ENCODE measurements around the gene NAA10.
A peak's percentile ranks its signal among the peaks of the same experiment; 100 is the strongest.
"Not testable (repeated sequence)": the region's sequence is repeated elsewhere in the genome, so short reads cannot be mapped to it uniquely, and the experiment has no call there.

Gene NAA10

DNA sequence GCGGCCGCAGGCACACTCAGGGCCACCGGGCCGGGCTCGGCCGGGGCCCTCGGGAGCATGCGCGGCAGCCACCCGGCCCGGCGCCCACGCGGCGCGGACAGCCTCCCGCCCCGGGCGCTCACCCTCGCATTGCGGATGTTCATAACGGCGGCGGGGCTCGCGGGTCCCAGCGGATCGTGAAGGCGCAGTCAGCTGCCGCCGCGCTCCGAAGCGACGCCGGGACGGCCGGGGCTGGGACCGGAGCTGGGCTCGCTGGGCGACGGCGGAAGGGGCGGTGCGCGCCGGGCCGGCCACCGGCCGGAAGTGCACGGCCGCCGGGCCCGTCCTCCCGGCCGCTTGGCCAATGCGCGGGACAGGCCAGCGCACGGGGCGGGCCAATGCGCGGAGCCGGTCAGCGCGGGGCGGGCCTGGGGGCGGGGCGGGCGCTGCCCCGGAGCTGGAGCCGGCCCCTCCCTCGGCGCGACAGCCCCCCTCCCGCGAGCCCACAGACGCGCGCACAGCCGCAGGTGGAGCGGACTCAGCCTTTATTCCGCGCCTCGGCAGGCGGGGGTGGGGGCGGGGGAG is at the start of gene NAA10:
Gene NAA10 (minus strand): TSS at position 276 of the 564 bp plus-strand sequence. CDS start 133 bp downstream, at position 143.
- peak; percentile 65 for DNase-seq

- DNase-seq, result no peak
These were observed 48.5 kb upstream of the NAA10 start for GRCh38 chrX:153983321-153983801.

DNA sequence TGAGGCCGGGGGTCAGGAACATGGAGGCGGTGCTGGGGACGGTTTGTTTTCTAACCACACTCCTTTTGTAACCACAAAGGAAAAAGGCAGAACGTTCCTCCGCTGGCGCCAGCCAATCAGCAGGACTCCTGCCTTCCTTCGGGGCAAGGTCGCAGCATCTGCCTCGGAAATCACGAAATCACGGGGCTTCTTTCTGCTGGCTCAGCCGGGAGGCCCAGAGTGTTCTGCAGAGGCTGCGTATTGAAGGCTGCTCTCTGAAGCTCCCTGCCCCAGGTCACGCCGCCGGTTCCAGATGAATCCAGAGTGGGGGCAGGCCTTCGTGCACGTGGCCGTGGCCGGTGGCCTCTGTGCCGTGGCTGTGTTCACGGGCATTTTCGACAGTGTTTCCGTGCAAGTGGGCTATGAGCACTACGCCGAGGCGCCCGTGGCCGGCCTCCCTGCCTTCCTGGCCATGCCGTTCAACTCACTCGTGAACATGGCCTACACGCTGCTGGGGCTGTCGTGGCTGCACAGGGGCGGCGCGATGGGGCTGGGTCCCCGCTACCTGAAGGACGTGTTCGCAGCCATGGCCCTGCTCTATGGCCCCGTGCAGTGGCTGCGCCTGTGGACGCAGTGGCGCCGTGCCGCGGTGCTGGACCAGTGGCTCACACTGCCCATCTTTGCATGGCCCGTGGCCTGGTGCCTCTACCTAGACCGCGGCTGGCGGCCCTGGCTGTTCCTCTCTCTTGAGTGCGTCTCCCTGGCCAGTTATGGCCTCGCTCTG is 47.1 kb upstream of the NAA10 start:
- peak; percentile 48 for DNase-seq

GRCh38 chrX:153981231-153981630 is 46.4 kb upstream of the NAA10 start:
- DNase-seq, result no peak

GRCh38 chrX:153980394-153980793 is 45.6 kb upstream of the NAA10 start:
- DNase-seq, result not testable (repeated sequence)

- DNase-seq, result no peak
These were observed 40.0 kb upstream of the NAA10 start for GRCh38 chrX:153974726-153975286.

DNA sequence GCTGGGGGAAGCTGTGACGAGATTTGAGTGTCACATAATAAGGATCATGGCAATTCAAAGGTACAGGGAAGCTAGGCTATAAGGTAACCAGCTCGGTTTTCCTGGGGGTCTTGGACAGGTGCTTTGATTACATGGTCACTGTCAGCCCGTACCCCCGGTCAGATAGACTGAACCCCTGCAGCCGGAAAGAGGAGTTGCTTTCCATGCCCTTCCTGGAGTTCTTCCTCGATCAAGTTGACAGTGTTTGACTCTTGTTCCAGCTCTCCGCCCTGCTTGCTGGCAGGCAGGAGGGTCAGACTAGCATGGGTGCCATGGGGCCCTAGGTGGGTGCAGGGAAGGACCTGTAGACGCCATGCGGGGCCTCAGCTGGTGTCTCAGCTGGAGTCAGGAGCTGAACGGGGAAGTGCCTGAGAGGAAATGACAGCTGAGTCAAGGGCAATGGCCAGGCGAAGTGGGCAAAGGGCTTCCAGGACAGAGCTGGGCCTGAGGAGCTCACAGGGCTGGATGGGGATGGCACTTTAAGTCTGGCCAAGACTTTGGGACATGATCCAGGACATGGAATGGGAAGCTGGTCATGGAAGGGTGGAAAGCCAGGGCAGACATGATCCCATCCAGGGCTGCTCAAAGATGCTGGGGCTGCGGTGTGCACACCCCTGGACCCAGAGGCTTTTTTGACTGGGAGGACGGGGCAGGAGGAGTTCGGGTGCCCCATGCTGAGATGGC is 39.3 kb upstream of the NAA10 start:
- DNase-seq, result no peak

- DNase-seq, result no peak
These were observed 38.5 kb upstream of the NAA10 start for GRCh38 chrX:153973127-153974002.

DNA sequence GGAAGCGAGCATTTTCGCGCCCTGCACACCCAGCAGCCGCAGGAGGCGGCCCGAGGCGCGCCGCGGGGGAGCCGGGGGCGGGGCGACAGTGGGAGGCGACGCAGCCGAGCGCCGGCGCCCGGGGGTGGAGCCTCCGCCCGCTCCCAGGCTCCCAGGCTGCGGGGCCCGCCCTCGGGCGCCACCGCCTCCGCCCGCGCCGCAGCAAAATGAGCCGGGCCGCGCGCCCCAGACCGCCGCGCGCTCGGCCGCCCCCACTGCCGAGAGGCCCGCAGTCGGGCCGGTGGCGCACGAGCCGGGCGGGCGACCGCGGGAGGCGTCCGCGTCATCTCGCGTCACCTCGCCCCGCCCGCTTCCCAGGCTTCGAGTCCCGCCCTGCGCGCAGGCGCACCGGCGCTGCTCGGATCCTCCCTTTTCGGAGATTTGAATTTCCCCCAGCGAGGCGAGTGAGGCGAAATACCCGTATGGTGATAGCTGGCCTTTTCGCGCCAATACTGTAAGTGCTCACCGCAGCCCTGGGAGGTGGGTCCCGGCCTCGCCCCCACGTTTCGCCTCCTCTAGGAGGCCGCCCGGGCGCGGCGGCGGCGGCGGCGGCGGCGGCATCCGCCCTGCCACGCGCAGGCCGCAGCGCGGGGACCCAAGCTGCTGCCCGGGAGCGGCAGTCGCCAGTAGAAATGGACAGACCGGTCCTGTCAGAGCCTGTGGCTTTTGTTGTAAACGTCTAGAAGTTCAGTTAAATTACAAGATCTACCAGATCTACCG is 37.7 kb upstream of the NAA10 start, which contains the start of gene TMEM187:
Gene TMEM187 (plus strand): TSS at position 387 of the 759 bp plus-strand sequence. CDS start 9,309 bp downstream, outside the sequence.
- DNase-seq, result peak; percentile 89

GRCh38 chrX:153971450-153972367 is 36.9 kb upstream of the NAA10 start, which contains the start of gene HCFC1:
Gene HCFC1, minus strand, starts transcription at chrX:153971818. Its CDS starts 978 bp downstream, at chrX:153970840.
- peak; percentile 92 for DNase-seq

DNA sequence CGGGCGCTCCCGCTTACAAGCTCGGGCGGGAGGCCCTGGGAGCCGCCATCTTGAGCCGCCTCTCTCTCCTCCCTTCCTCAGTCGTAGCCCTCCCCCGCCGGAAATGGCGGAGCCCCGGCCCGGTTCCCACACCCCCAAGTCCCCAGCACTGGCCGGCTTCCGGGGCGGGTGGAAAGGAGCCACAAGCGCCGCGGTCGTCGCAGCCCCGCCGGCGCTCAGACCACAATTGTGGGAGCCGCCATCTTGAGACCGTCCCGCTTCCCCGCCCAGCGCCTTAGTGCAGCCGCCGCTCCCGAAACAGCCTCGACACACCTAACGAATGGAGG is 36.2 kb upstream of the NAA10 start:
- peak; percentile 91 for DNase-seq

- DNase-seq, result no peak
These were observed 35.7 kb upstream of the NAA10 start for GRCh38 chrX:153970357-153971123.

GRCh38 chrX:153969904-153970356 is 35.1 kb upstream of the NAA10 start:
- no peak for DNase-seq

- DNase-seq, result no peak
These were observed 34.5 kb upstream of the NAA10 start for GRCh38 chrX:153969125-153969903.

GRCh38 chrX:153968754-153969124 is 33.9 kb upstream of the NAA10 start:
- peak; percentile 46 for DNase-seq

- DNase-seq, result no peak
These were observed 33.4 kb upstream of the NAA10 start for GRCh38 chrX:153968255-153968654.

DNA sequence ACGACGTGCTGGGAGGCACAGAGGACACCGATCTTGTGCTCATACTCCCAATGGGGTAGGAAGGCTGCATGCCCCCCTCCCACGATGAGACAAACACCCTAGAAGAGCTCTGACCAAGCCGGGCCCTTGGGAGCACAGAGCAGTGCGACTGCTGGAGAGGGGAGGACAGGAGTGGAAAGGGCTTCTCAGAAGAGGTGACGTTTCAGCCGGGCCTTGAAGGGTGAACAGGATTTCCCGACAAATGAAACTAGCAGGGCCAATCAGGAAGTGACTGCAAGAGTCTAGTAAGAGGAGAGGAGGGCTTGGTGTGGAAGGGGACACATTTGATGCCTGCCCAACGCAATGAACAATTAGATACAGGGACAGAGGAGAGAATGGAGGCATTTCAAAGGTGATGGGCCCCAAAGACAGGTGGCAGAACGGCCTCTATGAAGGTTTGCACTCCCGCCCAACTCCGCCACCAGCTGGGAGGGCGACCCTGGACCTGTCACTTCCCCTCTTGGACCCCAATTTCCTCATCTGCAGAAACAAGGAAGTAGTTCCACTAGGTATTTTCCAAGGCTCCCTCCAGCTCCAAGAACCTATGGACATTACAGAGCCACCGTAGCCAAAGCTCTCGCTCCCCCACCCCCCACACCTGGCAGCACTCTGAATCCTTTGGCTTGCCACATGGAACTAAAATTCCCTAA is 32.8 kb upstream of the NAA10 start:
- no peak for DNase-seq

All from activated CD8-positive, alpha-beta memory T cell treated with anti-CD3 and anti-CD28 coated beads, Interleukin-2, amount 50 U/mL, for 4 hours (primary cell).